Body of pancreas (tissue), 4 donors: Measurements from ENCODE around the gene FBXL4. TPM values are rescaled to one million over a fixed set of nuclear protein-coding genes. Genes with fewer than 3 reads are reported as not detected.

Experiments
- ATAC-seq: fragments of 150-250 bp; one replicate; pipeline ENCODE4 v1.9.1; 2016
- DNase-seq, 4 donors: peaks; one replicate each; pipeline ENCODE4 v3.0.0-alpha.2; 2019
- H3K27ac ChIP-seq, 4 donors: fragments of 200-600 bp; sonication (generic); 1 replicate in 3 of 4; 2 replicates in 1 of 4; pipeline versions ENCODE4 v1.5.1 to v1.6.1; 2016 to 2019; ENCODE audit warnings: mild to moderate bottlenecking in 1 of 4, mixed read lengths in 1 of 4, moderate library complexity in 1 of 4
- H3K27me3 ChIP-seq, 2 donors: fragments of 200-600 bp; sonication (generic); one replicate each; pipeline ENCODE4 v1.6.0; 2016; ENCODE audit warnings: mild to moderate bottlenecking in 1 of 2
- H3K36me3 ChIP-seq, 2 donors: fragments of 200-600 bp; sonication (generic); replicated peaks in 1 of 2; 2 replicates each; pipeline ENCODE4 v1.5.1; 2016; ENCODE audit warnings: low read depth in 2 of 2; ENCODE audit not compliant: insufficient read depth in 1 of 2
- H3K4me1 ChIP-seq: fragments of 200-600 bp; sonication (generic); one replicate; pipeline ENCODE4 v1.6.0; 2016
- H3K4me3 ChIP-seq, 2 donors: fragments of 200-600 bp; sonication (generic); 1 replicate in 1 of 2; 2 replicates in 1 of 2; pipeline ENCODE4 v1.5.1; 2016 to 2019
- H3K9me3 ChIP-seq, 3 donors: fragments of 200-600 bp; sonication (generic); 1 replicate in 2 of 3; 2 replicates in 1 of 3; pipeline ENCODE4 v1.5.1; 2016
- CTCF ChIP-seq, 7 experiments: fragments of 450-650 bp in 4 of 7; fragments of 200-600 bp in 3 of 7; sonication (generic) in 3 of 7; IDR thresholded peaks; one replicate each; pipeline ENCODE4 v1.5.1; 2016 to 2019; ENCODE audit warnings: antibody characterized with exemption in 7 of 7
- POLR2A ChIP-seq, 3 donors: fragments of 450-650 bp; IDR thresholded peaks; one replicate each; pipeline ENCODE4 v1.6.1; 2016; ENCODE audit warnings: antibody characterized with exemption in 3 of 3, mild to moderate bottlenecking in 2 of 3
- WGBS, 2 donors: methylation state at CpG; one replicate each; pipeline ENCODE4 v1.1.5; 2017; 5-methylcytosine and 5-hydroxymethylcytosine counted together
- intact Hi-C: fragments of 100-400 bp; cut with DNase I; formaldehyde crosslinking; loops from one replicate; pipeline ENCODE4 v1.15.1; 2023
- total RNA-seq, 2 donors: library from RNA; depleted of rRNA; stranded (reverse); fragments of >200 nt; gene quantifications; one replicate each; pipeline ENCODE4 v1.1.0, GENCODE V29; 2016

FBXL4 gene
- total RNA-seq, 2 donors from 2014 or later = 9.9 to 22.8 TPM

- Histone ChIP-seq H3K27me3 (peaks cover 0 to 61% of the 10 kb centered on the region in 2 donors), H3K27ac (no peak overlapping the region), H3K4me1 (peaks cover 20% of the 10 kb centered on the region), H3K36me3 (no peaks in the 10 kb centered on the region), H3K4me3 (no peak overlapping the region), H3K9me3 (no peaks in the 10 kb centered on the region)
- DNase-seq (no peak), ATAC-seq (no peak)
- WGBS, 2 donors = 33 to 37% methylated on average over 9 of the region's 9 CpGs
- TF ChIP-seq CTCF (IDR thresholded peaks at IDR 0.05) = no peak
- TF ChIP-seq POLR2A (IDR thresholded peaks at IDR 0.05) = no peak
- intact Hi-C loops = loop anchor here (10.0 kb wide), 1 partner anchor 1347 kb away; no protein-coding TSS in a partner anchor
Observed at GRCh38 chr6:98841621-98842341, 106.0 kb downstream of the FBXL4 start.

GRCh38 chr6:98840996-98841513, 106.7 kb downstream of the FBXL4 start:
- Histone ChIP-seq H3K36me3 (no peaks in the 10 kb centered on the region), H3K4me1 (peaks cover 21% of the 10 kb centered on the region)
- TF ChIP-seq POLR2A (IDR thresholded peaks at IDR 0.05) (no peak), CTCF (IDR thresholded peaks at IDR 0.05) (no peak)

GRCh38 chr6:98840385-98840784, 107.4 kb downstream of the FBXL4 start:
- ATAC-seq = no peak
- Histone ChIP-seq H3K36me3 (no peaks in the 10 kb centered on the region), H3K4me1 (peaks cover 23% of the 10 kb centered on the region), H3K27ac (no peak overlapping the region), H3K9me3 (no peaks in the 10 kb centered on the region), H3K27me3 (peaks cover 0 to 64% of the 10 kb centered on the region in 2 donors), H3K4me3 (no peak overlapping the region)
- 41 to 56% methylated on average over 6 of the region's 6 CpGs for WGBS, 2 donors
- intact Hi-C loops = loop anchor here (10.0 kb wide), 1 partner anchor 1346 kb away; no protein-coding TSS in a partner anchor
- no peak for DNase-seq
- no peak for TF ChIP-seq CTCF (IDR thresholded peaks at IDR 0.05)
- TF ChIP-seq POLR2A (IDR thresholded peaks at IDR 0.05) = no peak

More at GRCh38 chr6:98840996-98841513, 106.7 kb downstream of the FBXL4 start:
- intact Hi-C loops = loop anchor here (10.0 kb wide), 1 partner anchor 1346 kb away; no protein-coding TSS in a partner anchor
- ATAC-seq (no peak), DNase-seq (no peak)
- Histone ChIP-seq H3K27ac (no peak overlapping the region), H3K9me3 (no peaks in the 10 kb centered on the region), H3K4me3 (no peak overlapping the region), H3K27me3 (peaks cover 0 to 63% of the 10 kb centered on the region in 2 donors)

GRCh38 chr6:98839781-98840361, 107.9 kb downstream of the FBXL4 start:
- intact Hi-C loops = loop anchor here (10.0 kb wide), 1 partner anchor 1345 kb away; no protein-coding TSS in a partner anchor
- DNase-seq = no peak
- ATAC-seq = no peak

More at GRCh38 chr6:98839781-98840361, 107.9 kb downstream of the FBXL4 start:
- Histone ChIP-seq H3K9me3 (no peaks in the 10 kb centered on the region), H3K27me3 (peaks cover 0 to 62% of the 10 kb centered on the region in 2 donors), H3K4me3 (no peak overlapping the region), H3K27ac (no peak overlapping the region), H3K4me1 (peaks cover 22% of the 10 kb centered on the region), H3K36me3 (no peaks in the 10 kb centered on the region)
- WGBS, 2 donors = 14 to 27% methylated on average over 5 of the region's 5 CpGs
- TF ChIP-seq POLR2A (IDR thresholded peaks at IDR 0.05) (no peak), CTCF (IDR thresholded peaks at IDR 0.05) (peak in 1 of 7 experiments; percentile 14)
